ENCODE data around the gene MLANA. TPM values are rescaled to one million over a fixed set of nuclear protein-coding genes. Genes with fewer than 3 reads are reported as not detected.

Gene MLANA
- total RNA-seq, 4 donors from 2014 or later = not detected

- Histone ChIP-seq H3K9me3 (no peaks in the 10 kb centered on the region), H3K27ac (no peak overlapping the region), H3K4me3 (no peak overlapping the region), H3K36me3 (no peaks in the 10 kb centered on the region), H3K27me3 (no peaks in the 10 kb centered on the region), H3K4me1 (no peaks in the 10 kb centered on the region)
- TF ChIP-seq CTCF (IDR thresholded peaks at IDR 0.05) (no peak), POLR2A (IDR thresholded peaks at IDR 0.05) (no peak)
- DNase-seq = no peak
- intact Hi-C loops (cut with DNase I; ENCODE audit: low total_unique reads) = no loop called here
These were observed 31.9 kb upstream of the MLANA start for GRCh38 chr9:5858833-5859232.

GRCh38 chr9:5863092-5863746, 27.5 kb upstream of the MLANA start:
- no peak overlapping the region for H3K27ac ChIP-seq
- DNase-seq = no peak
- no peaks in the 10 kb centered on the region for H3K9me3 ChIP-seq
- H3K27me3 ChIP-seq = no peaks in the 10 kb centered on the region
- no peak overlapping the region for H3K4me3 ChIP-seq
- intact Hi-C loops (cut with DNase I; ENCODE audit: low total_unique reads) = no loop called here
- H3K4me1 ChIP-seq = no peaks in the 10 kb centered on the region
- TF ChIP-seq CTCF (IDR thresholded peaks at IDR 0.05) = no peak
- no peak for TF ChIP-seq POLR2A (IDR thresholded peaks at IDR 0.05)
- no peaks in the 10 kb centered on the region for H3K36me3 ChIP-seq

GRCh38 chr9:5864446-5864845, 26.2 kb upstream of the MLANA start:
- Histone ChIP-seq H3K4me3 (no peak overlapping the region), H3K27me3 (no peaks in the 10 kb centered on the region), H3K27ac (no peak overlapping the region), H3K36me3 (no peaks in the 10 kb centered on the region), H3K9me3 (no peaks in the 10 kb centered on the region), H3K4me1 (no peaks in the 10 kb centered on the region)
- DNase-seq = no peak
- TF ChIP-seq CTCF (IDR thresholded peaks at IDR 0.05) (no peak), POLR2A (IDR thresholded peaks at IDR 0.05) (no peak)
- intact Hi-C loops (cut with DNase I; ENCODE audit: low total_unique reads) = no loop called here

GRCh38 chr9:5866272-5866671, 24.4 kb upstream of the MLANA start:
- Histone ChIP-seq H3K36me3 (no peaks in the 10 kb centered on the region), H3K4me3 (no peak overlapping the region), H3K27ac (no peak overlapping the region), H3K27me3 (no peaks in the 10 kb centered on the region), H3K9me3 (no peaks in the 10 kb centered on the region), H3K4me1 (no peaks in the 10 kb centered on the region)
- TF ChIP-seq POLR2A (IDR thresholded peaks at IDR 0.05) (no peak), CTCF (IDR thresholded peaks at IDR 0.05) (no peak)
- no peak for DNase-seq
- intact Hi-C loops (cut with DNase I; ENCODE audit: low total_unique reads) = no loop called here

- no peak overlapping the region for H3K4me3 ChIP-seq
- intact Hi-C loops (cut with DNase I; ENCODE audit: low total_unique reads) = no loop called here
- no peak for DNase-seq
These were observed 24.0 kb upstream of the MLANA start for GRCh38 chr9:5866685-5867084.

More at GRCh38 chr9:5866685-5867084, 24.0 kb upstream of the MLANA start:
- TF ChIP-seq POLR2A (IDR thresholded peaks at IDR 0.05) (no peak), CTCF (IDR thresholded peaks at IDR 0.05) (no peak)
- H3K36me3 ChIP-seq = no peaks in the 10 kb centered on the region
- H3K27ac ChIP-seq = no peak overlapping the region
- H3K27me3 ChIP-seq = no peaks in the 10 kb centered on the region
- H3K4me1 ChIP-seq = no peaks in the 10 kb centered on the region
- H3K9me3 ChIP-seq = no peaks in the 10 kb centered on the region
